Esophagus muscularis mucosa (tissue), 3 donors: ENCODE results near the gene SLCO2B1.

Experiments used
- CTCF ChIP-seq, 3 experiments: fragments of 200-600 bp in 2 of 3; fragments of 450-650 bp in 1 of 3; sonication (generic) in 2 of 3; IDR thresholded peaks; one replicate each; pipeline ENCODE4 v1.5.1; 2017 to 2019; ENCODE audit warnings: antibody characterized with exemption in 3 of 3, mild to moderate bottlenecking in 2 of 3, moderate library complexity in 1 of 3
- POLR2AphosphoS5 ChIP-seq, 2 donors: sonication (generic); formaldehyde crosslinking; IDR thresholded peaks; one replicate each; pipeline ENCODE4 v1.6.1; 2017; ENCODE audit warnings: antibody characterized with exemption in 2 of 2

GRCh38 chr11:75144716-75145014 lies 6.2 kb upstream of the SLCO2B1 start:
- no peak for TF ChIP-seq CTCF (IDR thresholded peaks at IDR 0.05)
- no peak for TF ChIP-seq POLR2AphosphoS5 (IDR thresholded peaks at IDR 0.05)
